ENCODE measurements around the gene AFP.

Gene AFP

GRCh38 chr4:73439445-73439844 lies 3.4 kb downstream of the AFP start:
- DNase-seq: no peak

GRCh38 chr4:73439991-73440390 lies 4.0 kb downstream of the AFP start:
- DNase-seq: no peak

GRCh38 chr4:73440653-73441052 lies 4.6 kb downstream of the AFP start:
- DNase-seq: no peak

DNA sequence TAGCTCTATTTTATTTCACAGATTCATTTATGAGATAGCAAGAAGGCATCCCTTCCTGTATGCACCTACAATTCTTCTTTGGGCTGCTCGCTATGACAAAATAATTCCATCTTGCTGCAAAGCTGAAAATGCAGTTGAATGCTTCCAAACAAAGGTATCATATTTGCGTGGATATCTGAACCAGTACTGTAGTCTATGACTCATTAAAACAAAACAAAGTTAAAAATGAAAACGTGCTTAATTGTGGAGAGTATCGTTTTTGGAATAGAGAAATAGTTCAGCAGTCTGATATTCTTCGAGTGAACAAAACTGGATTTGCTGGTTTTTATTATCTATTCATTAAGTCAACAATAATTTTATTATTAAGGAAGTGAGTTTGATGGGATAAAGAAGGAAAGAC lies 6.3 kb downstream of the AFP start:
- no peak for DNase-seq

DNA sequence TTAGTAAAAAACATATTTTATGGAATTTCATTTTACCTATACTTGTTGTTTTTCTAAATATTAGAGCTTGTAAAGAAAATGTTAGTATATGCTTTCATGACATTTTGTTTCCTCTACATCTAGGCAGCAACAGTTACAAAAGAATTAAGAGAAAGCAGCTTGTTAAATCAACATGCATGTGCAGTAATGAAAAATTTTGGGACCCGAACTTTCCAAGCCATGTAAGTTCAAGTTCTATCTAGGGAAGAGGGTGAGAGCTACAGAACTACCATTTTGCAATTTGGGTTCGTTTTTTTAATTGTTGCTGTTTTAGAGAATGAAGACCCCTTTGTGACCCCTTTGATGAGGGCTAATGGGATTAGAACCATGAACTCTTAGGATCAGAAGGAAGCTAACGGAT lies 7.2 kb downstream of the AFP start:
- DNase-seq: no peak

DNA sequence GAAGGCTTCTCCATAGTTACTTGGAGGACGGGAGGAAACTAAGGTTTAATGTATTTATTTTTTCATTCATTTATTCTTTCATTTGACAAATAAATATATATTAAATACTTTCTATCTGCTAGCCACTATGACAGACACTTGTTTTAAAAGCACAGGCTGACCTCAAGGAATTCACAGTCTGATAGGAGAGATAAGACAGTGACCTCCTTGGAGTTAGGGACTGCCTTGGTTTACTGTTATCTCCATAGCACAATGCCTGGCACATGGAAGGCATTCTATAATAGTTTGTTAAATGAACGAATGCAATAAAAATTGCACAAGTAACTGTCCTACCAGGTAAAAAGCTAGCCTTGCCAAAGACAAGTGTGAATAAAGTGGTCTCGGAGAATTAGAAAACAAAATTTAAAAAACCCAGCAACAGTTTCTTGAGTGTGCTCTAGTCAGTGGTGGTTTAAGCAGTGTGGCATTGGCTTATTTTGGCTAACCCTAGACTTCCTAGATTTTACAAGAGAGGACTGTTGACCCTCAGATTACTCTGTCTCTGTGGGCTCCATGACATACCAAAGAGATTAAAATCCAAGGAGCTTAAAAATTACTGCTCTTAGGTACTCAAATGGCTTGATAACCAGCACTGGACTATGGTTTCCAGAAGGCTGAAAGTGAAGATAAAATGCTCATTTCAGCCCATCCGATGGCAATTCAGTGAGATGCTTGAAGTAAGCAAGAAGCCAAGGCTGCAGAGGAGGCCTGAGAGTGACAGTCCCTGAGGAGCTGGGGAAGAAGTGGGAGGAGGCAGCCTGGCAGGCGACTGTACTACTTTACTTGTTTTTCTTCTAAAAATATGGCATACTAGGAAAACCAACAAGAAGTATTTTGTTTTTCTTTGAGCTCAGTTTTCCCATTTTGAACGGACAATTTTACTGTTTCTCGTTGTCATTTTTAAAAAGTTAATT lies 9.6 kb downstream of the AFP start:
- DNase-seq: no peak

DNA sequence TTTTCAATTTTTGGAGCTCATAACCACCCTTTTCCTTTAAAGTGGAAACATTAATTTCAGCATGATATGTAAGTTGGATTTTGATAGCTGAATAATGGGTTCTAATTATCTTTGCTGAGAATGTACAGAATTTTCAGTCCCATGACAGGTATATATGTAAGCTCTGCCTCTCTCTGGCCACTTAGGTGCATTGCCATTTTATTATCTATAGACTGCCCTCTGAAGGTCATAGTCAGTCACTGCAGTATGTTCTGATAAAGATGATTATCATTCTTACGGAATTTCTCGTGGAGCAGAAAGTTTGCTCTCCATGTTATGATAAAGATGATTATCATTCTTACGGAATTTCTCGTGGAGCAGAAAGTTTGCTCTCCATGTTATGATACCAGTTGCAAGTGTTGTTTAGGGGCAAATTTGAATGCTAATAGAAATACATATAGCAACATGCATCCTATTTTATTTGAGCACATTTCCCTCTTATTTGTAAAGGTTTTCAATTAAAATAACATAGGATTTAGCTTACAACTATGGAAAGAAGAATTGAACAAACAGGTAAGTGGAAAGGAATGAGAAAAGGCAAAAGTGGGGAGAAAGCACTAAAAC lies 10.4 kb downstream of the AFP start:
- no peak for DNase-seq

DNA sequence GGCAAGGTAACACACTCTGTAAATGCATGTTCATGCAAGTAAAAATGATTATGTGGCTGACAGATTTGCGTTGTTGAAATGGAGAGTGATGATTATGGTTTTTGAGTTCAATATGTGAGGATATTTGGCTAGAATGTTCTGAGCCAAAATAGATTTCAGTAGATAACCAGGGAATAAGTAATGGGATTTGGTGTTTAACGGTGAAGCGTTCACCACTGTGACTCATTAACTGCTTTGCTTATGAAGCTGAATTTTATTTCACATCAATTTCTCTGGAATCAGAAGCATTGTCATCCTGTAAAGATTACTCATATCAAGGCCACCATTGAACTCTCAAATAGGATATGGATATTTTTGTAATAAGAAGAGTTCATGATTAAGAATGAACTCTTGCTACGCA lies 11.7 kb downstream of the AFP start:
- DNase-seq: no peak

- no peak for DNase-seq
These were observed 12.6 kb downstream of the AFP start for GRCh38 chr4:73448448-73449203.

GRCh38 chr4:73450398-73451004 lies 14.5 kb downstream of the AFP start:
- no peak for DNase-seq

DNA sequence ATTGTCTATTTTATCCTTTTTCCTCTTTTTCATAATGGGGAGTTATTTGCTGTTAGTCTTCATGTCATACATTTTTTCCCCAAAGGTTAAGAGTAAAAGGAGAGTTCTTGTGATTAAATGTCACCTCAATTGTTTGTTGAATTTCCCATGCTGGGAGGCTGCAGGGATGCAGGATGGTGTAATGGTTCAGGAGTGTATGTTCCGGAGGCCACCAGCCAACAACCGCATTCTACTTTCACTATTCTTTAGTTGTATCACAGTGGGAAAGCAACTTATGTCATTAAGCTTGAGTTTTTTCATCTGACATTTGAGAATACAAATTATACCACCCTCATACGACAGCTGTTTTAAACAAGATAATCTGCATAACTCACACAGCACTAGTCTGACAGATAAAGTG lies 15.4 kb downstream of the AFP start:
- no peak for DNase-seq

GRCh38 chr4:73451981-73452747 lies 16.1 kb downstream of the AFP start:
- no peak for DNase-seq

DNA sequence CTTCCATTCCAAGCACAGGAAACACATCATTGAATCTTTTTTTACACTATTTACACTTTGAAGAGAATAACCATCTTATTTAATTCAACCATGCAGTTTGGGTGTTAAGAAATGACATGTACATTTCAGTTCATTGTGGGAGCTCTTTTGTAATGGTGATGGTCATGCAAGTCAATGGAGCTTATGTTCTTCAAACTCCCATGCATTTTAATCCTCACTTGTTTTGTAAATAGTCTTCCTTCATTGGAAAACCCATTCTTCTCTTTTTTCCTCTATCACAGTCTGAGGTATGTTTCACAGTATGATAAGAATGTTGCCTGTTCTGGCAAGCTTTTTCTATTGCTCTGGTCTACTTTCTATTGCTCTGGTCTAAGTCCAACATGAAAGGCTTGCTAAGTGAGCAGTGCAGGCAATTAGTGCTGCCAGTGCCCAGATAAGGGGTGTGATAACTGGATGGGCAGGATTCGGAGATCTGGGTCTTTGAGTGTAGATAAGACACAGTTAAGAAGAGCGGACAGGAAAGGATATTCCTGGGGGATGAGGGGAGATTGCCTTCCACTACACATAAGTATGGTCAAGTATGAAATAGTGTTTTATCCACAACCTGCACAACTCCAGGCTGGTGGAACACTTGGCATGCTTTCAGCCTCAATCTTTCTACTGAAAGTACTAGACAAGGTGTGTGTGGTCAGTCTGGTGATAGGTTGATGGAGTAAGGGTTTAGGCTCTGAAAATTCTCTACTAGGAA lies 17.1 kb downstream of the AFP start:
- no peak for DNase-seq

GRCh38 chr4:73453701-73454005 lies 17.6 kb downstream of the AFP start:
- no peak for DNase-seq

DNA sequence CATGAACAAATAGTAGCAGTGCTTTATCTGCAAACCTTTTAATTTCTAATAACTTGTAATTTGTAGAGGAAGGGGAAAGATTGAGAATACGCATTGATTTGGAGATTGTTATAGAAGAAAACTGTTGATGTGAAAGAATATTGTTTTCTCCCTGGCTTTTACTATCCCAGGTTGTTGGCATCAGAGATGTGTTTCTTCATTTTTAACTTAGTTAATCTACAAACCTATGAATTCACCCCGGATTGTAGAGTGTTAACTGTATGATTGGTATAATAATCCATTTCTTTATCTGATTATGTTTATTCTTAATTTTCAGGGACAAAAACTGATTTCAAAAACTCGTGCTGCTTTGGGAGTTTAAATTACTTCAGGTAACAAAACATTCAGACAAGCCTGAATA lies 18.9 kb downstream of the AFP start:
- no peak for DNase-seq

- no peak for DNase-seq
These were observed 20.4 kb downstream of the AFP start for GRCh38 chr4:73456177-73457022.

DNA sequence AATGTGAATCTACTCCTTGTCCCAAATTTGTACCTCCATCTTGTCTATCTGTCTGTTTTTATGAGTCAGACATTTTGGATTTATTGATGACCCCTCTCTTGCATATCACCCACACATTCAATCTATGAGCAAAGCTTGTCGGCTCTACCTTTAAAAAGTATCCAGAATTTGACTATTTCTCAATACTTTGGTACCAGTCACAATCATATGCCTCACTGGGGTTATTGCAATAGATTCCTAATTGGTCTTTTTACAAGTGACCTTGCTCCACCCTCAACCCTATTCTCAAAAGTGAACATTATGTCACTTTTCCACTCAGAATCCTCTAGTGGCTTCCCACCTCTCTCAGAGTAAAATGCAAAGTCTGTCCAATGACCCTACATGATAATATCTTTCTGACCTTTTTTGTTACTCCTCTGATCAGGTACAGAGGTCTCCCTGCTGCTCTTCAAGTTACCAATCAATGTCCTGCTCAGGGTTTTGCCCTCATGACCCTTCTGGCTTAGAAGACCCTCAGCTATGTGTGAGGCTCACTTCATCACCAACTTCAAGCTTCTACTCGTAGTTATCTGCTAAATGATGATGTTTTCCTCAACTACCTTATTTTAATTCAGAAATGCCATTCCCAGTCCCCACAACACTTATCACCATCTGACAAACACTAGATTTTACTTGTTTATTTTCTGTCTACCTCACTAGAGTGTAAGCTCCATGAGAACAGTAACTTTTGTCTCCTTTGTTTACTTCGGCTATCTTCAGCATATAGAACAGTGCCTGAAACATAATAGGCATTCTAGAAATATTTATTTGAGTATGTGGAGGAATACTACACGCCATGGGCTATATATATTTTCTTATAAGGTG lies 22.4 kb downstream of the AFP start:
- no peak for DNase-seq

DNA sequence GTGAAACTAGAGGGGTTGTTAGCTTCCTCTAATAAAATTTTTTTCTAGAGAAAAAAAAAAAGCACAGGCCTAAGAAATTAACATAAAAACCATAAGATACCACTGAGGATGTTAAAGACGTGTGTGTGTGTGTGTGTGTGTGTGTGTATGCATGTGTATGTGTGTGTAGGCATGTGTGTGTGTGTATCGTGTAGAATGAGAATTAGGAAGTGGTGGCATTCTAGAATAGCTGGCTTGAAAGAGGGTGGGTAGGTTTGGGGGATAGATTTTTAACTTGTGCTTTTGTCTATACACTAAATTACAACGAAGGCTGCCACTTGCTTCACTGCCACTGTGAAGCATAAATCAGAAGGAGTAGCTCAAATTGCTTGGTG lies 23.0 kb downstream of the AFP start:
- DNase-seq: no peak

DNA sequence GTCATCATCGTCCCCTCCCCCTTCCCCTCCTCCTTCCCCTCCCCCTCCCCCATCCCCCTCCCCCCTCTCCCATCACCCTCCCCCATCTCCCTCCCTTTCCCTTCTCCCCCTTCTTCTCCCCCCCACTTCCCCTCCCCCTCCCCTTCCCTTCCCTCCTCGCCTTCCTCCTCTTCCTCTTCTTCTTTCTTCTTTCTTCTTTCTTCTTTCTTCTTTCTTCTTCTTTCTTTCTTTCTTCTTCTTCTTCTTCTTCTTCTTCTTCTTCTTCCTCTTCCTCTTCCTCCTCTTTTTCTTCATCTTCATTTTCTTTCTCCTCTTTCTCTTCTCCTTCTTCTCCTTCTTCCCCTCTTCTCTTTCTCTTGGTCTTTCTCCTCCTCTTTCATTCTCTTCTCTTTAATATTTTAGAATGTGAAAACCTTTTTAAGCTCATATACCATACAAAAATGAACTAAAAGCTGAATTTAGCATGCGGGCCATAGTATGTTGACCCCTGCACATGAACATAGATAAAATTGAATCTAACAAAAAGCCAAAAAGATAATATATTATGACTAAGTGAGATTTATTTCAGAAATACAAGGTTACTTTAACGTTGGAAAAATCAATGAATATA lies 25.0 kb downstream of the AFP start:
- no peak for DNase-seq

DNA sequence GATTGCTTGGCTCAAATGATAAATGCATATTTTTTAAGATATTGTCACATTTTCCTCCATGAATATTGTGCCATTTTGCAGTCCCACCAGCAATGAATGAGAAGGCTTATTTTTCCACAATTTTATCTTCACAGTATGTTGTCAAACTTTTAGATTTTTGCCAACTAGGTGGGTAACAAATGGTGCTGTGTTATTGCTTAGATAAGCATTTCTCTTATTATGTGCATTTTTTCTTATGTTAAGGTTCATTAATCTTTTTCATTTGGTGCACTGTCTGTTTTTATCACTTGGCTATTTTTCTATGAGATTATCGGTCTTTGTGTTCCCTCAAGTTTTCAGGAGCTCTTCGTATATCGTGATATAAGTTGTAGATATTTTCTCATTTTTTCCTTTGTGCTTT lies 32.1 kb downstream of the AFP start:
- DNase-seq: no peak
